GM06990 (cell line): ENCODE results near the gene ANLN.

Experiments
- DNase-seq: peaks from one replicate; pipeline ENCODE4 v3.0.0-alpha.2; 2011; ENCODE audit not compliant: insufficient read length; ENCODE audit errors: extremely low read depth
- H3K27me3 ChIP-seq: replicated peaks from 2 replicates; pipeline ENCODE4 v1.6.0; 2011; ENCODE audit warnings: low read length; ENCODE audit not compliant: control insufficient read depth, insufficient read depth
- H3K36me3 ChIP-seq: 2 replicates; pipeline ENCODE4 v1.5.1; 2011; ENCODE audit warnings: low read length; ENCODE audit not compliant: control insufficient read depth, insufficient read depth
- H3K4me3 ChIP-seq: replicated peaks from 2 replicates; pipeline ENCODE4 v1.5.1; 2011; ENCODE audit warnings: low read depth, mild to moderate bottlenecking, control low read depth, low read length
- TF ChIP-seq, protein P1 (sequence below): IDR thresholded peaks from 2 replicates; pipeline ENCODE4 v1.5.1; 2011; ENCODE audit warnings: low read length, control low read depth, mild to moderate bottlenecking, inconsistent platforms; ENCODE audit not compliant: insufficient read depth, poor library complexity, severe bottlenecking

Gene ANLN

DNA sequence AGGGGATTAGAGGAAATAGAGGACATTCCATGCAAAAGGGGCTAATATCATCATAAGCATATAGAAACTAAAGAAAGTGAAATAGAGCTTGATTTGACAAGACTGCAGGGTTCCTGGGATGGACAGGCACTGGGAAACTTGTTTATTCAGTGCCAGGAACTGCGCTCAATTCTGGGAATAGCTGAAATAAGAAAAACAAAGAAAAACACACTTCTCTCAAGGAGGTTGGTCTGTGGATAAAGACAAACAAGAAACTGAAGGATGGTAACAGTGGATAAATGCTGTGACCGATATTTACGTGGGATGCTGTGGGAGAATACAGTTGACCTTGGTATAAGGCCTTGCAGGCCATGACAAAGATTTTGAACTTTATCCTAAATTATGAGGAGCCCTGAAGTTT is 40.9 kb upstream of the ANLN start:
- no peaks in the 10 kb centered on the region for H3K27me3 ChIP-seq
- H3K4me3 ChIP-seq, result no peak overlapping the region
- no peaks in the 10 kb centered on the region for H3K36me3 ChIP-seq
- TF ChIP-seq, protein P1, sequence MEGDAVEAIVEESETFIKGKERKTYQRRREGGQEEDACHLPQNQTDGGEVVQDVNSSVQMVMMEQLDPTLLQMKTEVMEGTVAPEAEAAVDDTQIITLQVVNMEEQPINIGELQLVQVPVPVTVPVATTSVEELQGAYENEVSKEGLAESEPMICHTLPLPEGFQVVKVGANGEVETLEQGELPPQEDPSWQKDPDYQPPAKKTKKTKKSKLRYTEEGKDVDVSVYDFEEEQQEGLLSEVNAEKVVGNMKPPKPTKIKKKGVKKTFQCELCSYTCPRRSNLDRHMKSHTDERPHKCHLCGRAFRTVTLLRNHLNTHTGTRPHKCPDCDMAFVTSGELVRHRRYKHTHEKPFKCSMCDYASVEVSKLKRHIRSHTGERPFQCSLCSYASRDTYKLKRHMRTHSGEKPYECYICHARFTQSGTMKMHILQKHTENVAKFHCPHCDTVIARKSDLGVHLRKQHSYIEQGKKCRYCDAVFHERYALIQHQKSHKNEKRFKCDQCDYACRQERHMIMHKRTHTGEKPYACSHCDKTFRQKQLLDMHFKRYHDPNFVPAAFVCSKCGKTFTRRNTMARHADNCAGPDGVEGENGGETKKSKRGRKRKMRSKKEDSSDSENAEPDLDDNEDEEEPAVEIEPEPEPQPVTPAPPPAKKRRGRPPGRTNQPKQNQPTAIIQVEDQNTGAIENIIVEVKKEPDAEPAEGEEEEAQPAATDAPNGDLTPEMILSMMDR, result no peak
- no peak for DNase-seq

DNA sequence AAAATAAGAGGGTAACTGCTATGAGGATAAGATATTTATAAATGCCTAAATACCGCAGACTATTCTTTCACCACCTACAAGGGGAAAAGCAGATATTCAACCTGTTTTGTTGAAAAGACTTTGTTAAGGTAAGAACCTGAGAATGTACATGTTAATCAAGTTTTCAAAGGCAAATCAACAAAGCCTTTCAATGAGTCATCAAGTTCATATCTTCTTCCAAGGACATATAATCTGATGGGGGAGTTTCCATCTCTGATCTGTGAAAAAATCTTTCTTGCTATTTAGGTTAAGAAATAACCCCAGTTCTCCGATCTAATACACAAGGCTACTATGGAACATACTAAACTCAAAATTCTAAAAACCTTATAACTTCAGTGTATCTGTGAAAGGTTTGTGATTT is 40.0 kb upstream of the ANLN start:
- Histone ChIP-seq H3K27me3 (no peaks in the 10 kb centered on the region), H3K4me3 (no peak overlapping the region), H3K36me3 (no peaks in the 10 kb centered on the region)
- DNase-seq, result no peak
- TF ChIP-seq, protein P1, result no peak

DNA sequence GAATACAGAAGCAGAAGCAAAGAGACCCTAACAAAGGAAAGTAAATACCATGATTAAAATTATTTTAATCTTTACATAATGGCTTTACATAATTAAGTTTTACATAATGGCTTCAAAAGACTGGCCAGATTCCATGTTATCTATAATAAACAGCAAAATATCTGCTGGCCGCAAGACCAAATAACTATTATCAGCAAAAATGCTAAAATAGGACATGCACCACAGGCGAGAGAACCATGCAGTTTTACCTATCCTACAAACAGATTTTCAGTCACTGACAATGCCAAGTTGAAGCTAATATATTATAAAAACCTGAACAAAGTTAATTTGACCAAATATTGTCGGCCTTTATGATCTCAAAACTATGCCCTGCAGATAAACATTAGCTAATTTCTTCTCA is 34.2 kb upstream of the ANLN start:
- TF ChIP-seq, protein P1, result no peak
- no peaks in the 10 kb centered on the region for H3K36me3 ChIP-seq
- H3K27me3 ChIP-seq, result no peaks in the 10 kb centered on the region
- no peak overlapping the region for H3K4me3 ChIP-seq
- no peak for DNase-seq

DNA sequence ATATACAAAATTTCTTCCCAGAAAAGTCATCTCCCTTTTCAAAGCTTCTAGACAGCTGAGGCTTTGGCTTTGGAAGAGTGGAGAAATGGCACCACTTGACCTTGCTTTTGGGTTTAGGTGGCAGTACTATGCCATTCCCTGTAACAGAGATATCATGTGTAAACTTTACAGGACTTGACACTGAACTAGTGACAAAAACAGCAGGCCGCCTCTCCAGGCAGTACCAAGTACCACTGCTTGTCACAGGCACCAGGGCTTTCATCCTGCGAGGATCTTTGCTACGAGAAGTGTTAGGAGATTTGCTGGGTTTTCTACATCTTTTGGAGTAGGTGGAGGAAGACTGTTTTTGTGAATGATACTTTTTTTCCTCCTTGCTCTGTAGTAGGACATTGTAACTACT is 32.6 kb upstream of the ANLN start:
- H3K36me3 ChIP-seq, result no peaks in the 10 kb centered on the region
- TF ChIP-seq, protein P1, result no peak
- H3K4me3 ChIP-seq, result no peak overlapping the region
- DNase-seq, result no peak
- no peaks in the 10 kb centered on the region for H3K27me3 ChIP-seq

DNA sequence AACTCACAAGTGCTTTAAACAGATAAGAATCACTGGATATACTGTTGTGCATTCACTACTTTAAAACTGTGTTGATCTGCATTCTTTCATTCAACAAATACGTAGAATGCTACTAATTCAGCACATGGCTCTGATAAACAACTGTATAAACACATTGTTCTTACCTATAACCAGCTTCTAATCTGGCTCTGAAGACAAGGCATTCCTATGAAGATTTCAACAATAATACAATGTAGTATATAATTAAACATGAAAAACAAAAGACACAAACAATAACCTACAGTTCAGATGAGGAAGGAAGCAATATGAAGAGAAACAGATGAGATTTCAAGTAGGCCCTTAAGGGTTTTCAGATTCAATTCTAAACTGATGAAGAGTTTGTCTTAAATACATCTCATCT is 31.1 kb upstream of the ANLN start:
- TF ChIP-seq, protein P1, result no peak

DNA sequence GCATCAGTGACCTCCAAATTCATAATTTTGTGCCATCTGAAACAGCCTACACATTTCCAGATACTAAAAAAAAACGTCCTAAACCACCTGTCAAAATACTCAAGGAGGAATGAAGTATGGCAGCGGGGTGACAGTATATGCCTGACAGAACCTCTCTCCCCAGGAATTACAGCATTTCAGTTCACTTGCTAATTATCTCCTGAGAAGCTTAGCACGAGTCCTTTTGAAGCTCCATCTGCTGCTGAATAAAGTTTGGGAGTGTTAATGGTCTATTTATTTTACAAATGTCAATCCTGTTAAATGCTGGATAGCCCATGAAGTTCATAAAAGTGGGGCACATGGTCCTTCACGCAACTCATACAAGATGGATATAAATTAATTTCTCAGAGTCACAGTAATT is 29.4 kb upstream of the ANLN start:
- no peak overlapping the region for H3K4me3 ChIP-seq
- no peaks in the 10 kb centered on the region for H3K27me3 ChIP-seq
- DNase-seq, result no peak
- TF ChIP-seq, protein P1, result no peak
- H3K36me3 ChIP-seq, result no peaks in the 10 kb centered on the region

More for the DNA sequence above, 31.1 kb upstream of the ANLN start:
- Histone ChIP-seq H3K4me3 (no peak overlapping the region), H3K27me3 (no peaks in the 10 kb centered on the region), H3K36me3 (no peaks in the 10 kb centered on the region)
- DNase-seq, result no peak
